Adrenal gland (tissue), 5 donors: Measurements from ENCODE around the gene NDOR1.

Experiments used
- CTCF ChIP-seq, 6 experiments: fragments of 450-650 bp in 4 of 6; fragments of 200-600 bp in 2 of 6; sonication (generic) in 1 of 6; IDR thresholded peaks; 1 replicate in 5 of 6; 2 replicates in 1 of 6; pipeline versions ENCODE4 v1.5.1 to v1.8.0; 2016 to 2021; ENCODE audit warnings: antibody characterized with exemption in 6 of 6, mild to moderate bottlenecking in 2 of 6, moderate library complexity in 1 of 6
- POLR2A ChIP-seq, 2 donors: fragments of 450-650 bp; IDR thresholded peaks; one replicate each; pipeline ENCODE4 v1.6.1; 2017; ENCODE audit warnings: antibody characterized with exemption in 2 of 2, mild to moderate bottlenecking in 2 of 2, moderate library complexity in 1 of 2
- donor health status: DM: no; HTN: no; CAD: no.

- no peak for TF ChIP-seq CTCF (IDR thresholded peaks at IDR 0.05)
- peak in 1 of 2 donors; percentile 30 for TF ChIP-seq POLR2A (IDR thresholded peaks at IDR 0.05)
Observed at GRCh38 chr9:137201205-137201868, 4.2 kb upstream of the NDOR1 start.
